Measurements from ENCODE around the gene ERC2.

DNA sequence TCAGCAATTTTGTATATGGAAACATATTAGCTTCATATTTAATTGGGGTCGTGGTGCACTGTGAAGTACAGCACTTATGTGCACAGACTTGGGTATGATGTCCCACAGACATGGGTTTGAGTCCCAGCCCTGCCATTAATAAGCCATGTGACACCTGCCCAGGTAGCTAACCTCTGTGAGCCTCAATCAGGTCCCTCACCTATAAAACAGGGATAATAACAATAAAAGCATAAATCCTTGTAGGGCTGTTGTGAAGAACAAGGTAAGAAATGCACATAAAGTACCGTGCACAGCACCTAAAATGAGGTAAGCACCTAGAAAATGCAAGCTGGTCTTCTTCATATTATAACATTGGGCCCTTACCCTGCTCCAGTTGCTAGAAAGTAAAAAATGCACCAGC is 807.6 kb downstream of the ERC2 start:
- no peak for TF ChIP-seq POLR2A (IDR thresholded peaks at IDR 0.05)
- TF ChIP-seq, protein P1, sequence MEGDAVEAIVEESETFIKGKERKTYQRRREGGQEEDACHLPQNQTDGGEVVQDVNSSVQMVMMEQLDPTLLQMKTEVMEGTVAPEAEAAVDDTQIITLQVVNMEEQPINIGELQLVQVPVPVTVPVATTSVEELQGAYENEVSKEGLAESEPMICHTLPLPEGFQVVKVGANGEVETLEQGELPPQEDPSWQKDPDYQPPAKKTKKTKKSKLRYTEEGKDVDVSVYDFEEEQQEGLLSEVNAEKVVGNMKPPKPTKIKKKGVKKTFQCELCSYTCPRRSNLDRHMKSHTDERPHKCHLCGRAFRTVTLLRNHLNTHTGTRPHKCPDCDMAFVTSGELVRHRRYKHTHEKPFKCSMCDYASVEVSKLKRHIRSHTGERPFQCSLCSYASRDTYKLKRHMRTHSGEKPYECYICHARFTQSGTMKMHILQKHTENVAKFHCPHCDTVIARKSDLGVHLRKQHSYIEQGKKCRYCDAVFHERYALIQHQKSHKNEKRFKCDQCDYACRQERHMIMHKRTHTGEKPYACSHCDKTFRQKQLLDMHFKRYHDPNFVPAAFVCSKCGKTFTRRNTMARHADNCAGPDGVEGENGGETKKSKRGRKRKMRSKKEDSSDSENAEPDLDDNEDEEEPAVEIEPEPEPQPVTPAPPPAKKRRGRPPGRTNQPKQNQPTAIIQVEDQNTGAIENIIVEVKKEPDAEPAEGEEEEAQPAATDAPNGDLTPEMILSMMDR (IDR thresholded peaks at IDR 0.05) = no peak
